ENCODE results near the gene PBRM1. TPM values are rescaled to one million over a fixed set of nuclear protein-coding genes. Genes with fewer than 3 reads are reported as not detected.
A peak's percentile ranks its signal among the peaks of the same experiment; 100 is the strongest.

Gene PBRM1
- total and polyA plus RNA-seq, 2 experiments from 2014 or later = 42.6 to 60.3 TPM

DNA sequence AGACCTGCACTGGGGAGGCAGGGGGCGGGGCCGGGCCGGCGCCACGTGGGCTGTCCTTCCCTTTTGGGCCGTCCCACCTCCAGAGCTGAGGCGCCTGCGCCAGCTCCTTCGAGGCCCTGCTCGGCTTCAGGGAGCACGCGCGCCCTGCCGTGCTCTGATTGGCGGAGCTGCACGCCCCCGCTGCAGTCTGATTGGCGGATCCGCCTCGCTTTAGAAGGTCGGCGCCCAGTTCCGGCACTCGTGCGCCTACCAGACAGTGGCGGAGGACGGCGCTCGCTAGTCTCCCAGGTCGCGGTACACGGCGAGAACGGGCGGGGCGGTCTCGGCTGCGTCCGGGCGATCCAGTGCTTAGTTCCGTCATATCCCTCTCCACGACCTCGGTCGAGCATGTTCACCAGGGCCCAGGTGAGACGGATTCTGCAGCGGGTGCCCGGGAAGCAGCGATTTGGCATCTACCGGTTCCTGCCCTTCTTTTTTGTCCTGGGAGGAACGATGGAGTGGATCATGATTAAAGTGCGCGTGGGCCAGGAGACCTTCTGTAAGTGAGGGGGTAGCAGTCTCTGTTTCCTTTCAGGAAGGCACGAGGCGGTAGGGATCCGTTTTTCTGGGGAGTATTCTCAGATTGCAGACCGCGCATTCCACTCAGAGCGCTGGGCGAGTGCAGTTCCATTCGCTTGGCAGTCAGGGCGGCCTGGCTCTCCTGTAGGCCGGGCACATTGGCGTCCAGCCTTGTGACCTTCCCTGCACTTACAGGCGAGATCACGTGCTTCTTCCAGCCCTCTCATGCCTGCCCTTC, 149.1 kb downstream of the PBRM1 start, which contains the start of gene UQCC5:
Gene UQCC5, plus strand, starts transcription at position 237 of the 796 bp plus-strand sequence. Its CDS starts 151 bp downstream, at position 388.
- Histone ChIP-seq H3K4me1 (ENCODE audit: insufficient read depth) (peaks cover 43% of the 10 kb centered on the region), H3K79me2 (ENCODE audit: insufficient read depth) (peaks cover 65% of the 10 kb centered on the region), H3K27ac (peak within 1 kb of the TSS; percentile 89), H3K4me2 (ENCODE audit: unreplicated experiment) (peak within 1 kb of the TSS; percentile 97), H3K36me3 (ENCODE audit: low read depth) (peaks cover 2% of the 10 kb centered on the region; the same call in 1 of the 2 replicates), H3K9me3 (ENCODE audit: low read depth) (no peaks in the 10 kb centered on the region), H3K9ac (peak within 1 kb of the TSS; percentile 94), H3K9me2 (ENCODE audit: insufficient read depth) (no peaks in the 10 kb centered on the region), H3K4me3 (peak within 1 kb of the TSS; percentile 92), H2AFZ (peak within 1 kb of the TSS; percentile 71), H4K20me1 (ENCODE audit: insufficient read depth) (no peaks in the 10 kb centered on the region), H3K27me3 (replicated peaks; ENCODE audit: insufficient read depth) (no peaks in the 10 kb centered on the region), H3F3A (ENCODE audit: insufficient read depth) (peaks cover 35% of the 10 kb centered on the region)
- 1 to 2% methylated on average over 46 to 60 of the region's 65 CpGs for WGBS, 2 experiments (ENCODE audit: low coverage in 1 of 2, low lambda C conversion rate in 2 of 2, missing lambda C conversion rate in 2 of 2)
- TF ChIP-seq EZH2 (IDR thresholded peaks at IDR 0.05; ENCODE audit: insufficient read depth, poor library complexity, severe bottlenecking) = no peak
- TF ChIP-seq EZH2phosphoT487 (IDR thresholded peaks at IDR 0.05; ENCODE audit: insufficient read depth, low read depth) = no peak
- in situ Hi-C loops (cut with MboI) = no loop called here
- DNase-seq = peak; percentile 100

DNA sequence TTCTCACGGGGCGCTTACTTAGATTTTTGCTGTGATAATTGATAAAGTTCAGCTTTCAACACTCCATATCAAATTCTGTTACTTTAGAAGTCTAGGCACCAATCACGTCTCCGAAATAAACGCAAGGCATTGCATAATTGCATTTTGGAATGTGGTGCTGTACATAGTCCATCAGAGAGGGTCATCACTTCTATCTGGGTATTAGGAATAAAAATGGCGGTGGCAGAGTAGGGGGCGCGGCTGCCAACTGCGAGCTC, 149.7 kb downstream of the PBRM1 start:
- WGBS, 2 experiments (ENCODE audit: low coverage in 1 of 2, low lambda C conversion rate in 2 of 2, missing lambda C conversion rate in 2 of 2) = 9% methylated on average over 9 of the region's 9 CpGs
- Histone ChIP-seq H3K36me3 (ENCODE audit: low read depth) (peaks cover under 1% of the 10 kb centered on the region; the same call in 1 of the 2 replicates), H3K4me3 (peak overlapping the region; percentile 61), H3K4me2 (ENCODE audit: unreplicated experiment) (peak overlapping the region; percentile 72), H3K79me2 (ENCODE audit: insufficient read depth) (peaks cover 65% of the 10 kb centered on the region), H3F3A (ENCODE audit: insufficient read depth) (peaks cover 34% of the 10 kb centered on the region), H3K27me3 (replicated peaks; ENCODE audit: insufficient read depth) (no peaks in the 10 kb centered on the region), H2AFZ (peak overlapping the region; percentile 71), H3K9me3 (ENCODE audit: low read depth) (no peaks in the 10 kb centered on the region), H3K9ac (peak overlapping the region; percentile 48; the same call in 1 of the 2 replicates), H3K4me1 (ENCODE audit: insufficient read depth) (peaks cover 43% of the 10 kb centered on the region), H4K20me1 (ENCODE audit: insufficient read depth) (no peaks in the 10 kb centered on the region), H3K27ac (peak overlapping the region; percentile 19), H3K9me2 (ENCODE audit: insufficient read depth) (no peaks in the 10 kb centered on the region)
- in situ Hi-C loops (cut with MboI) = no loop called here
- no peak for DNase-seq
- TF ChIP-seq EZH2 (IDR thresholded peaks at IDR 0.05; ENCODE audit: insufficient read depth, poor library complexity, severe bottlenecking) = no peak

DNA sequence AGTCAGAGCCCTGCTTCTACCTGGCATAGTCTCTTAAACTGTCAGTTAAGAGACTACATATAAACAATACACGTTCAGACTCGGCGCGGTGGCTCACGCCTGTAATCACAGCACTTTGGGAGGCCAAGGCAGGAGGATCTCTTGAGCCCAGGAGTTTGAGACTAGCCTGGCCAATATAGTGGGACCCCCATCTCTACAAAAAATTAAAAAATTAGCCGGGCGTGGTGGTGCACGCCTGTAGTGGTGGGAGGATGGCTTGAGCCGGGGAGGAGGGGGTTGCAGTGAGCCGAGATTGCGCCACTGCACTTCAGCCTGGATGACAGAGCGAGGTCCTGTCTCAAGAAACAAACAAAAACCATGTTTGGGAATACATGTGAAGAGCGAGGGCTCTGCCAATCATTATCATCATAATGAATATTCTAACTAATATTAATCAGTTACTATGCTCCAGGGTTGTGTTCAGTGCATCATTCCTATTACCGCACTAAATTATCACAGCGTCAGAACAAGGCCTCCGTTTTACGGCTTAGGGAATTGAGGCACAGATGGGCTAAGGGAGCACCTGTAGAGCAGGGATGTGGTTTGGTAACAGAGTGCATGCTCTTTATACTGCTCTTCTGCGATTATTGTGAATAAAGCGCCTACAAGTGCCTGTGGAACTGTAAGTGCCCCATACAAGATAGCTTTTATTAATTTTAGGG, 150.2 kb downstream of the PBRM1 start:
- H3F3A ChIP-seq (ENCODE audit: insufficient read depth) = peaks cover 29% of the 10 kb centered on the region
- no peak for TF ChIP-seq EZH2 (IDR thresholded peaks at IDR 0.05; ENCODE audit: insufficient read depth, poor library complexity, severe bottlenecking)
- no peak for TF ChIP-seq EZH2phosphoT487 (IDR thresholded peaks at IDR 0.05; ENCODE audit: insufficient read depth, low read depth)
- peak overlapping the region; percentile 72 for H3K4me2 ChIP-seq (ENCODE audit: unreplicated experiment)
- H3K27me3 ChIP-seq (replicated peaks; ENCODE audit: insufficient read depth) = no peaks in the 10 kb centered on the region
- 86% methylated on average over 19 of the region's 19 CpGs for WGBS, 2 experiments (ENCODE audit: low coverage in 1 of 2, low lambda C conversion rate in 2 of 2, missing lambda C conversion rate in 2 of 2)
- no peaks in the 10 kb centered on the region for H3K36me3 ChIP-seq (ENCODE audit: low read depth)
- in situ Hi-C loops (cut with MboI) = no loop called here
- H2AFZ ChIP-seq = peak overlapping the region; percentile 71
- H3K9ac ChIP-seq = peak overlapping the region; percentile 83
- no peaks in the 10 kb centered on the region for H4K20me1 ChIP-seq (ENCODE audit: insufficient read depth)
- peaks cover 64% of the 10 kb centered on the region for H3K79me2 ChIP-seq (ENCODE audit: insufficient read depth)
- DNase-seq = no peak
- peaks cover 46% of the 10 kb centered on the region for H3K4me1 ChIP-seq (ENCODE audit: insufficient read depth)
- peak overlapping the region; percentile 54 for H3K27ac ChIP-seq
- H3K9me3 ChIP-seq (ENCODE audit: low read depth) = no peaks in the 10 kb centered on the region
- no peaks in the 10 kb centered on the region for H3K9me2 ChIP-seq (ENCODE audit: insufficient read depth)
- peak overlapping the region; percentile 71 for H3K4me3 ChIP-seq

DNA sequence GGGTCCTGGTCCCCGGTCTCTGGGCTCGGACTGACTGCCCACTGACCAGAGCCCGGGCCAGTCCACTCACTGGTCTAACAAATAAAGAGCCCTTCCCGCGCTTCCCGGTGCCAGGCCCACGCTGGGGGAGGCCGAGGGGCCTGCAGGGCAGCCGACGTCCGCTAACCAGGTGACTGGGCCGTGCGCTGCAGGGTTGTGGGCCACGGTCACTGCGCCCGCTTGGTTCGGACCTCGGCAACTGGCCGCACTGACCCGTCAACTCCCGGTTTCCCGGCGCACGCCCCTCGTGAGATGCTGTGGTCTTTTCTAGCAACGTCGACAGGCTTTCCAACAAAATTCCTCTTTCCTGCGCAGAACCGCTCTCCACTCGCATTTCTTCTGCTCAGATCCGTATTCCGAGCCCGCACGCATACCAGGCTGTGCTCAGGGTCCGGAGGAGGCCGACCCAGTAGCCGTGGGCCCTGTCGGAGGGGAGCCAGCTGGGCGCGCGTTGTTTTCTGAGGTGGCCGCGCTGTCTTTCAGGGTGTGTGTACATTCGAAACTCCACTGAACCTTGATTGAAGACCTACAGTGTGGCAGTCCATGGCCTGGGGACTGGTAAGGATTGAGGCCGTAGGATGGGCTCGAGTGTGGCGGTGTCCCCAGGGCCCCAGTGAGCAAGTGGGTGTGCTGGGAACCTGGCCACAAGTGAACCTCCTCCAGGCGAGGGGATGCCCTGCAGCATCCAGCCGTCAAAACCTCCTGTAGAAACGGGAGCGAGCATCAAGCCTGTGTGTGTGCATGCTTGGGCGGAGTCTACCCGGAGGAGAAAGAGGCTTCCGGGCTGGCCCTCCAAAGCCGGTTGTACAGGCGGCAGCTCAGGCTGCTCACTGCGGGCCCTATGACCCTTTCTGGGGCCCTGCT, 151.2 kb downstream of the PBRM1 start:
- peak overlapping the region; percentile 83 for H3K9ac ChIP-seq
- peaks cover 64% of the 10 kb centered on the region for H3K79me2 ChIP-seq (ENCODE audit: insufficient read depth)
- H2AFZ ChIP-seq = peak overlapping the region; percentile 83

More for the DNA sequence above, 151.2 kb downstream of the PBRM1 start:
- peaks cover 48% of the 10 kb centered on the region for H3K4me1 ChIP-seq (ENCODE audit: insufficient read depth)
- no peaks in the 10 kb centered on the region for H3K9me2 ChIP-seq (ENCODE audit: insufficient read depth)
- peak overlapping the region; percentile 40 for H3K4me2 ChIP-seq (ENCODE audit: unreplicated experiment)
- no peaks in the 10 kb centered on the region for H3K9me3 ChIP-seq (ENCODE audit: low read depth)
- no peaks in the 10 kb centered on the region for H3K36me3 ChIP-seq (ENCODE audit: low read depth)
- peaks cover 21% of the 10 kb centered on the region for H3F3A ChIP-seq (ENCODE audit: insufficient read depth)
- H4K20me1 ChIP-seq (ENCODE audit: insufficient read depth) = no peaks in the 10 kb centered on the region
- WGBS, 2 experiments (ENCODE audit: low coverage in 1 of 2, low lambda C conversion rate in 2 of 2, missing lambda C conversion rate in 2 of 2) = 24 to 38% methylated on average over 52 to 57 of the region's 57 CpGs
- H3K4me3 ChIP-seq = peak overlapping the region; percentile 71
- no peak for TF ChIP-seq EZH2 (IDR thresholded peaks at IDR 0.05; ENCODE audit: insufficient read depth, poor library complexity, severe bottlenecking)
- TF ChIP-seq EZH2phosphoT487 (IDR thresholded peaks at IDR 0.05; ENCODE audit: insufficient read depth, low read depth) = no peak
- no peaks in the 10 kb centered on the region for H3K27me3 ChIP-seq (replicated peaks; ENCODE audit: insufficient read depth)
- in situ Hi-C loops (cut with MboI) = no loop called here
- H3K27ac ChIP-seq = peak overlapping the region; percentile 54
- peak; percentile 75 for DNase-seq

All from GM23248 (cell line).